Suprapubic skin (tissue), 4 donors: ENCODE results near the gene LRRC8C. TPM values are rescaled to one million over a fixed set of nuclear protein-coding genes. Genes with fewer than 3 reads are reported as not detected.

Source experiments
- DNase-seq, 2 donors: peaks; one replicate each; pipeline ENCODE4 v3.0.0-alpha.2; 2019; ENCODE audit warnings: low spot score in 2 of 2
- H3K27ac ChIP-seq: fragments of 200-600 bp; sonication (generic); one replicate; pipeline ENCODE4 v1.5.1; 2019
- H3K27me3 ChIP-seq: fragments of 200-600 bp; sonication (generic); one replicate; pipeline ENCODE4 v1.5.1; 2019
- H3K36me3 ChIP-seq: fragments of 200-600 bp; sonication (generic); one replicate; pipeline ENCODE4 v1.5.1; 2019
- H3K4me1 ChIP-seq: fragments of 200-600 bp; sonication (generic); one replicate; pipeline ENCODE4 v1.5.1; 2019
- H3K4me3 ChIP-seq: fragments of 200-600 bp; sonication (generic); one replicate; pipeline ENCODE4 v1.5.1; 2019; ENCODE audit warnings: mild to moderate bottlenecking
- H3K9me3 ChIP-seq: fragments of 200-600 bp; sonication (generic); one replicate; pipeline ENCODE4 v1.5.1; 2019
- CTCF ChIP-seq, 2 donors: fragments of 200-600 bp in 1 of 2; fragments of 450-650 bp in 1 of 2; sonication (generic) in 1 of 2; IDR thresholded peaks; one replicate each; pipeline ENCODE4 v1.5.1; 2016 to 2019; ENCODE audit warnings: antibody characterized with exemption in 2 of 2, mild to moderate bottlenecking in 1 of 2, moderate library complexity in 1 of 2
- EP300 ChIP-seq: sonication (generic); formaldehyde crosslinking; IDR thresholded peaks from one replicate; pipeline ENCODE4 v1.6.1; 2017; ENCODE audit warnings: antibody characterized with exemption
- POLR2A ChIP-seq, 2 donors: fragments of 450-650 bp; IDR thresholded peaks; one replicate each; pipeline ENCODE4 v1.6.1; 2017; ENCODE audit warnings: antibody characterized with exemption in 2 of 2, mild to moderate bottlenecking in 2 of 2, moderate library complexity in 2 of 2
- POLR2AphosphoS5 ChIP-seq, 3 donors: sonication (generic); formaldehyde crosslinking; IDR thresholded peaks; one replicate each; pipeline ENCODE4 v1.6.1; 2017; ENCODE audit warnings: antibody characterized with exemption in 3 of 3
- WGBS: methylation state at CpG from one replicate; pipeline ENCODE4 v1.1.5; 2018; 5-methylcytosine and 5-hydroxymethylcytosine counted together
- total RNA-seq, 4 donors: library from RNA; depleted of rRNA; stranded (reverse); fragments of >200 nt; gene quantifications; one replicate each; pipeline ENCODE4 v1.1.0, GENCODE V29; 2016

Gene LRRC8C
- total RNA-seq, 4 donors from 2014 or later, result 6.2 to 10.4 (median 9.1) TPM

GRCh38 chr1:89737985-89738510 is 105.1 kb downstream of the LRRC8C start:
- DNase-seq, result no peak
- TF ChIP-seq POLR2AphosphoS5 (IDR thresholded peaks at IDR 0.05) (no peak), EP300 (no peak), POLR2A (IDR thresholded peaks at IDR 0.05) (no peak), CTCF (IDR thresholded peaks at IDR 0.05) (no peak)
- Histone ChIP-seq H3K4me1 (peaks cover 16% of the 10 kb centered on the region), H3K36me3 (no peaks in the 10 kb centered on the region), H3K9me3 (no peaks in the 10 kb centered on the region), H3K4me3 (no peak overlapping the region), H3K27ac (no peak overlapping the region), H3K27me3 (peaks cover 2% of the 10 kb centered on the region)
- 62% methylated on average over 10 of the region's 10 CpGs for WGBS

- no peak overlapping the region for H3K4me3 ChIP-seq
- H3K9me3 ChIP-seq, result no peaks in the 10 kb centered on the region
- no peaks in the 10 kb centered on the region for H3K36me3 ChIP-seq
- TF ChIP-seq CTCF (IDR thresholded peaks at IDR 0.05), result no peak
- TF ChIP-seq POLR2AphosphoS5 (IDR thresholded peaks at IDR 0.05), result no peak
- no peak for TF ChIP-seq POLR2A (IDR thresholded peaks at IDR 0.05)
- TF ChIP-seq EP300, result no peak
- peaks cover 16% of the 10 kb centered on the region for H3K4me1 ChIP-seq
- WGBS, result 46% methylated on average over 10 of the region's 10 CpGs
- no peak for DNase-seq
- H3K27me3 ChIP-seq, result peaks cover 2% of the 10 kb centered on the region
- H3K27ac ChIP-seq, result no peak overlapping the region
Measured at GRCh38 chr1:89739013-89739843, 106.3 kb downstream of the LRRC8C start.

GRCh38 chr1:89739844-89740216 is 106.9 kb downstream of the LRRC8C start:
- Histone ChIP-seq H3K36me3 (no peaks in the 10 kb centered on the region), H3K9me3 (no peaks in the 10 kb centered on the region), H3K4me3 (no peak overlapping the region), H3K4me1 (peaks cover 14% of the 10 kb centered on the region), H3K27me3 (no peaks in the 10 kb centered on the region), H3K27ac (no peak overlapping the region)
- DNase-seq, result no peak
- 85% methylated on average over 1 of the region's 1 CpG for WGBS
- TF ChIP-seq EP300 (no peak), POLR2AphosphoS5 (IDR thresholded peaks at IDR 0.05) (no peak), CTCF (IDR thresholded peaks at IDR 0.05) (no peak), POLR2A (IDR thresholded peaks at IDR 0.05) (no peak)

GRCh38 chr1:89743788-89744187 is 110.9 kb downstream of the LRRC8C start:
- DNase-seq, result no peak
- WGBS, result 65% methylated on average over 4 of the region's 4 CpGs
- peaks cover 9% of the 10 kb centered on the region for H3K4me1 ChIP-seq
- no peaks in the 10 kb centered on the region for H3K36me3 ChIP-seq
- no peaks in the 10 kb centered on the region for H3K27me3 ChIP-seq
- H3K27ac ChIP-seq, result no peak overlapping the region
- H3K9me3 ChIP-seq, result no peaks in the 10 kb centered on the region
- H3K4me3 ChIP-seq, result no peak overlapping the region
- TF ChIP-seq POLR2AphosphoS5 (IDR thresholded peaks at IDR 0.05) (no peak), POLR2A (IDR thresholded peaks at IDR 0.05) (no peak), CTCF (IDR thresholded peaks at IDR 0.05) (no peak), EP300 (no peak)

- Histone ChIP-seq H3K4me1 (no peaks in the 10 kb centered on the region), H3K4me3 (no peak overlapping the region), H3K9me3 (no peaks in the 10 kb centered on the region), H3K27ac (no peak overlapping the region), H3K27me3 (no peaks in the 10 kb centered on the region), H3K36me3 (no peaks in the 10 kb centered on the region)
- 82% methylated on average over 4 of the region's 4 CpGs for WGBS
- TF ChIP-seq CTCF (IDR thresholded peaks at IDR 0.05) (no peak), EP300 (no peak), POLR2A (IDR thresholded peaks at IDR 0.05) (no peak), POLR2AphosphoS5 (IDR thresholded peaks at IDR 0.05) (no peak)
- DNase-seq, result no peak
Measured at GRCh38 chr1:89746424-89747149, 113.7 kb downstream of the LRRC8C start.
